ENCODE data around the gene SDK1. TPM values are rescaled to one million over a fixed set of nuclear protein-coding genes. Genes with fewer than 3 reads are reported as not detected.

The SDK1 gene
- total RNA-seq, 1 donor from 2014 or later: 0.26 TPM

DNA sequence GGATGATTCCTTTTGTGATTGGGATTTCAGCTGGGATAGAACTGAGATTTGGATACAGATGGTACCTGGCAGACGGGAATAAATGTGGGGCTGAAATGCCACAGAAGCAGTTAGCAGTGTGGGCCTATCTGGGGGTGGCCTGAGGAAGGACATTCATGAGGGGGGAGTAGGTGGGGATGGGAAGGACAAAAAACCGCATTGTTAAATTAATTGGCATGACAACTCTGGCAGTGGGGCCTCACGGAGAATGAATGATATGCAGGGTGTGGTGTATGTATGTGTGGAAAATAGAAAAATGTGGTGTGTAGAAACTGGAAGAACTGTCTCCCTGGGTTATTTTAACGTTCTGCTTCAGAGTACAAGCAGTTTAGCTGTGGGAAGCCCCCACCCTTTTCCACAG is 17.8 kb downstream of the SDK1 start:
- no peak for DNase-seq (ENCODE audit: low read depth)
- H3K27me3 ChIP-seq (ENCODE audit: control insufficient read depth, insufficient read depth, low read length): no peaks in the 10 kb centered on the region
- no peak for FAIRE-seq
- TF ChIP-seq, protein P1, sequence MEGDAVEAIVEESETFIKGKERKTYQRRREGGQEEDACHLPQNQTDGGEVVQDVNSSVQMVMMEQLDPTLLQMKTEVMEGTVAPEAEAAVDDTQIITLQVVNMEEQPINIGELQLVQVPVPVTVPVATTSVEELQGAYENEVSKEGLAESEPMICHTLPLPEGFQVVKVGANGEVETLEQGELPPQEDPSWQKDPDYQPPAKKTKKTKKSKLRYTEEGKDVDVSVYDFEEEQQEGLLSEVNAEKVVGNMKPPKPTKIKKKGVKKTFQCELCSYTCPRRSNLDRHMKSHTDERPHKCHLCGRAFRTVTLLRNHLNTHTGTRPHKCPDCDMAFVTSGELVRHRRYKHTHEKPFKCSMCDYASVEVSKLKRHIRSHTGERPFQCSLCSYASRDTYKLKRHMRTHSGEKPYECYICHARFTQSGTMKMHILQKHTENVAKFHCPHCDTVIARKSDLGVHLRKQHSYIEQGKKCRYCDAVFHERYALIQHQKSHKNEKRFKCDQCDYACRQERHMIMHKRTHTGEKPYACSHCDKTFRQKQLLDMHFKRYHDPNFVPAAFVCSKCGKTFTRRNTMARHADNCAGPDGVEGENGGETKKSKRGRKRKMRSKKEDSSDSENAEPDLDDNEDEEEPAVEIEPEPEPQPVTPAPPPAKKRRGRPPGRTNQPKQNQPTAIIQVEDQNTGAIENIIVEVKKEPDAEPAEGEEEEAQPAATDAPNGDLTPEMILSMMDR (IDR thresholded peaks at IDR 0.05; ENCODE audit: insufficient read depth, low read length, severe bottlenecking): no peak
- H3K4me3 ChIP-seq (ENCODE audit: low read depth, low read length): no peak overlapping the region
- H3K36me3 ChIP-seq (ENCODE audit: control insufficient read depth, insufficient read depth, low read length): no peaks in the 10 kb centered on the region

GRCh38 chr7:3321206-3321605 is 20.2 kb downstream of the SDK1 start:
- H3K36me3 ChIP-seq (ENCODE audit: control insufficient read depth, insufficient read depth, low read length): no peaks in the 10 kb centered on the region
- TF ChIP-seq, protein P1 (IDR thresholded peaks at IDR 0.05; ENCODE audit: insufficient read depth, low read length, severe bottlenecking): no peak
- H3K4me3 ChIP-seq (ENCODE audit: low read depth, low read length): no peak overlapping the region
- FAIRE-seq: no peak
- H3K27me3 ChIP-seq (ENCODE audit: control insufficient read depth, insufficient read depth, low read length): no peaks in the 10 kb centered on the region
- DNase-seq (ENCODE audit: low read depth): no peak

DNA sequence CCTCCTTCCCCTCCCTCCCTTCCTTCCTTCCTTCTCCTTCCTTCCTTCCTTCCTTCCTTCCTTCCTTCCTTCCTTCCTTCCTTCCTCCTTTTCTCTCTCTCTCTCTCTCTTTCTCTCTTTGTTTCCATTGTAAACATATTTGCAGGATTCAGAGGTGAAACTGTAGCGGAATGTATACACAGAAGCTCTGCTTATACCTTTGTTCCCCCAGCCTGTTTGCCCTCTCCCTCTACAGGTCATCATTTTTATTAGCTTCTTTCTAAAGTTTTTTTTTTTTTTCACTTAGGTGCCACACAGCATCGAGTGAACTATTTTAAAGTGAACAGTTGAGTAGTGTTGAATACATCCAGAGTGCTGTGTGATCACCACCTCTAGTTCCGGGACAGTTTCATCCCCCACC is 20.7 kb downstream of the SDK1 start:
- no peaks in the 10 kb centered on the region for H3K27me3 ChIP-seq (ENCODE audit: control insufficient read depth, insufficient read depth, low read length)
- DNase-seq (ENCODE audit: low read depth): no peak
- H3K36me3 ChIP-seq (ENCODE audit: control insufficient read depth, insufficient read depth, low read length): no peaks in the 10 kb centered on the region
- TF ChIP-seq, protein P1 (IDR thresholded peaks at IDR 0.05; ENCODE audit: insufficient read depth, low read length, severe bottlenecking): no peak
- FAIRE-seq: no peak
- no peak overlapping the region for H3K4me3 ChIP-seq (ENCODE audit: low read depth, low read length)

GRCh38 chr7:3326246-3326645 is 25.2 kb downstream of the SDK1 start:
- DNase-seq (ENCODE audit: low read depth) (no peak), FAIRE-seq (no peak)
- Histone ChIP-seq H3K36me3 (ENCODE audit: control insufficient read depth, insufficient read depth, low read length) (no peaks in the 10 kb centered on the region), H3K27me3 (ENCODE audit: control insufficient read depth, insufficient read depth, low read length) (no peaks in the 10 kb centered on the region), H3K4me3 (ENCODE audit: low read depth, low read length) (no peak overlapping the region)
- TF ChIP-seq, protein P1 (IDR thresholded peaks at IDR 0.05; ENCODE audit: insufficient read depth, low read length, severe bottlenecking): no peak

- no peak for FAIRE-seq
- no peaks in the 10 kb centered on the region for H3K27me3 ChIP-seq (ENCODE audit: control insufficient read depth, insufficient read depth, low read length)
- H3K36me3 ChIP-seq (ENCODE audit: control insufficient read depth, insufficient read depth, low read length): no peaks in the 10 kb centered on the region
- no peak overlapping the region for H3K4me3 ChIP-seq (ENCODE audit: low read depth, low read length)
- no peak for DNase-seq (ENCODE audit: low read depth)
- TF ChIP-seq, protein P1 (IDR thresholded peaks at IDR 0.05; ENCODE audit: insufficient read depth, low read length, severe bottlenecking): no peak
These were observed 26.0 kb downstream of the SDK1 start for GRCh38 chr7:3327099-3327498.

- no peak for FAIRE-seq
These were observed 26.6 kb downstream of the SDK1 start for GRCh38 chr7:3327655-3328054.

More at GRCh38 chr7:3327655-3328054, 26.6 kb downstream of the SDK1 start:
- Histone ChIP-seq H3K36me3 (ENCODE audit: control insufficient read depth, insufficient read depth, low read length) (no peaks in the 10 kb centered on the region), H3K4me3 (ENCODE audit: low read depth, low read length) (no peak overlapping the region), H3K27me3 (ENCODE audit: control insufficient read depth, insufficient read depth, low read length) (no peaks in the 10 kb centered on the region)
- DNase-seq (ENCODE audit: low read depth): no peak
- TF ChIP-seq, protein P1 (IDR thresholded peaks at IDR 0.05; ENCODE audit: insufficient read depth, low read length, severe bottlenecking): no peak
